Right renal pelvis (tissue), 4 donors: ENCODE measurements around the gene MED22. TPM values are rescaled to one million over a fixed set of nuclear protein-coding genes. Genes with fewer than 3 reads are reported as not detected.

Experiments used
- DNase-seq, 4 donors: peaks; one replicate each; pipeline ENCODE4 v3.0.0-alpha.2; 2013; ENCODE audit warnings: low read depth in 4 of 4, low spot score in 3 of 4, missing footprints in 1 of 4
- polyA plus RNA-seq, 4 donors: library from polyadenylated mRNA; unstranded; fragments of 120-200 nt; gene quantifications; one replicate each; pipeline ENCODE4 v1.2.1, GENCODE V29; 2013; ENCODE audit not compliant: insufficient read length in 4 of 4

MED22 gene
- polyA plus RNA-seq, 4 donors: 25.1 to 32.8 (median 26.8) TPM

GRCh38 chr9:133357656-133358055, 9.7 kb upstream of the MED22 start:
- no peak for DNase-seq

GRCh38 chr9:133356391-133357091, 8.6 kb upstream of the MED22 start, which contains the start of the genes SURF1 and SURF2:
SURF1 (minus strand) TSS chr9:133356487; CDS start chr9:133356453, 34 bp downstream.
SURF2 (plus strand) TSS chr9:133356550; CDS start chr9:133356593, 43 bp downstream.
- peak in 3 of 4 donors; percentile 64 to 77 (median 76) for DNase-seq

- DNase-seq: no peak
Measured at GRCh38 chr9:133355881-133356357, 8.0 kb upstream of the MED22 start.

GRCh38 chr9:133354766-133355165, 6.8 kb upstream of the MED22 start:
- DNase-seq: no peak

GRCh38 chr9:133353548-133353947, 5.6 kb upstream of the MED22 start:
- no peak for DNase-seq

- no peak for DNase-seq
Measured at GRCh38 chr9:133352635-133353340, 4.9 kb upstream of the MED22 start.

GRCh38 chr9:133351908-133352634, 4.1 kb upstream of the MED22 start:
- DNase-seq: no peak

GRCh38 chr9:133351526-133351907, 3.6 kb upstream of the MED22 start:
- DNase-seq: no peak

- DNase-seq: no peak
Measured at GRCh38 chr9:133349965-133350616, 2.2 kb upstream of the MED22 start.

GRCh38 chr9:133348718-133349573, 1.0 kb upstream of the MED22 start:
- no peak for DNase-seq

GRCh38 chr9:133347515-133347984, 381 bp downstream of the MED22 start:
- no peak for DNase-seq

- no peak for DNase-seq
Measured at GRCh38 chr9:133346021-133346785, 1.7 kb downstream of the MED22 start.

GRCh38 chr9:133345596-133345995, 2.3 kb downstream of the MED22 start:
- DNase-seq: no peak

- no peak for DNase-seq
Measured at GRCh38 chr9:133344979-133345378, 3.0 kb downstream of the MED22 start.

GRCh38 chr9:133344071-133344470, 3.9 kb downstream of the MED22 start:
- DNase-seq: no peak

- DNase-seq: no peak
Measured at GRCh38 chr9:133342570-133342969, 5.4 kb downstream of the MED22 start.

- no peak for DNase-seq
Measured at GRCh38 chr9:133342069-133342406, 5.9 kb downstream of the MED22 start.

GRCh38 chr9:133341369-133342068, 6.4 kb downstream of the MED22 start:
- no peak for DNase-seq
